HepG2 (cell line): Measurements from ENCODE around the gene NOBOX. TPM values are rescaled to one million over a fixed set of nuclear protein-coding genes. Genes with fewer than 3 reads are reported as not detected.

ENCODE experiments used
- ATAC-seq: fragments of 200-7000 bp; cut with Tn5 transposase; 3 replicates; pipeline ENCODE4 v1.9.1; 2020; ENCODE audit warnings: mild to moderate bottlenecking, moderate library complexity
- BruUV-seq: library from RNA; stranded (reverse); fragments of 400-500 nt; replicated peaks from 2 replicates; lab custom pipeline; 2021; lab: Mats Ljungman, UMichigan
- CTCF ChIA-PET: fragments of 300-600 bp; formaldehyde crosslinking; extraction: SDS; loops from one replicate; lab custom pipeline; 2021; ENCODE audit warnings: low total read pairs, inconsistent platforms, low intra/inter-chr PET ratio; lab: Yijun Ruan, JAX
- POLR2A ChIA-PET: fragments of 350-600 bp; sonication (Branson Sonifier 250); formaldehyde crosslinking; loops from one replicate; lab custom pipeline; 2020; ENCODE audit warnings: antibody characterized with exemption, inconsistent platforms; lab: Yijun Ruan, JAX
- DNase-seq: peaks from one replicate; pipeline ENCODE4 v3.0.0-alpha.2; 2015; ENCODE audit warnings: low spot score
- FAIRE-seq: peaks from 3 replicates; lab custom pipeline; 2011; peaks lifted over from hg19 to GRCh38; lab: Jason Lieb, UNC
- H2AFZ ChIP-seq: one replicate; pipeline ENCODE4 v1.6.1; 2011; ENCODE audit warnings: low read length, inconsistent platforms
- H3K27ac ChIP-seq: fragments of 300-600 bp; 3 replicates; pipeline ENCODE4 v1.8.0; 2011; ENCODE audit warnings: mixed run types, mild to moderate bottlenecking, mixed read lengths, low read length, inconsistent platforms; ENCODE audit not compliant: insufficient read depth; ENCODE audit errors: extremely low read length
- H3K27me3 ChIP-seq, 2 experiments: fragments of 200-600 bp in 1 of 2; 2 replicates in 1 of 2; 3 replicates in 1 of 2; pipeline versions ENCODE4 v1.6.0 to v1.8.0; 2011; ENCODE audit warnings: low read length in 2 of 2, mild to moderate bottlenecking in 2 of 2, moderate library complexity in 2 of 2, inconsistent platforms in 1 of 2; ENCODE audit not compliant: insufficient read depth in 2 of 2, control insufficient read depth in 1 of 2
- H3K36me3 ChIP-seq, 2 experiments: fragments of 200-600 bp in 1 of 2; replicated peaks in 1 of 2; 2 replicates in 1 of 2; 3 replicates in 1 of 2; pipeline versions ENCODE4 v1.5.1 to v1.8.0; 2011; ENCODE audit warnings: low read length in 2 of 2, inconsistent platforms in 1 of 2; ENCODE audit not compliant: insufficient read depth in 2 of 2, control insufficient read depth in 1 of 2
- H3K4me1 ChIP-seq: 2 replicates; pipeline ENCODE4 v1.5.1; 2012; ENCODE audit warnings: low read length, inconsistent platforms; ENCODE audit not compliant: insufficient read depth
- H3K4me2 ChIP-seq: 2 replicates; pipeline ENCODE4 v1.6.0; 2011; ENCODE audit warnings: low read depth, low read length, inconsistent platforms
- H3K4me3 ChIP-seq, 3 experiments: fragments of 200-600 bp in 1 of 3; sonication (generic), shearing (Covaris generic) in 1 of 3; replicated peaks in 1 of 3; 2 replicates each; pipeline ENCODE4 v1.5.1; 2011 to 2016; ENCODE audit warnings: low read length in 3 of 3, inconsistent platforms in 2 of 3, low read depth in 2 of 3, mild to moderate bottlenecking in 2 of 3, control low read depth in 1 of 3, mixed read lengths in 1 of 3; ENCODE audit not compliant: insufficient read depth in 1 of 3
- H3K79me2 ChIP-seq: one replicate; pipeline ENCODE4 v1.6.1; 2011; ENCODE audit warnings: low read length, inconsistent platforms; ENCODE audit not compliant: insufficient read depth
- H3K9ac ChIP-seq: 2 replicates; pipeline ENCODE4 v1.6.0; 2011; ENCODE audit warnings: mild to moderate bottlenecking, low read depth, low read length, inconsistent platforms; ENCODE audit not compliant: insufficient read depth
- H3K9me3 ChIP-seq: 2 replicates; pipeline ENCODE4 v1.5.1; 2012; ENCODE audit warnings: mild to moderate bottlenecking, low read length
- H4K20me1 ChIP-seq: 2 replicates; pipeline ENCODE4 v1.6.0; 2011; ENCODE audit warnings: inconsistent platforms, mild to moderate bottlenecking, low read length, moderate library complexity; ENCODE audit not compliant: insufficient read depth
- AHDC1 ChIP-seq: sonication (generic); formaldehyde crosslinking; IDR thresholded peaks from 2 replicates; pipeline ENCODE4 v1.5.1; 2020; ENCODE audit warnings: mild to moderate bottlenecking, missing genetic modification reagents, borderline replicate concordance
- PBX3 ChIP-seq: sonication (generic); formaldehyde crosslinking; IDR thresholded peaks from 2 replicates; pipeline ENCODE4 v1.8.1; 2023; ENCODE audit warnings: missing genetic modification reagents, inconsistent platforms, borderline replicate concordance
- PCBP2 ChIP-seq: fragments of 200-400 bp; formaldehyde crosslinking; optimal IDR thresholded peaks from 2 replicates; pipeline ENCODE3; 2018; ENCODE audit warnings: low read length, low read depth; ENCODE audit not compliant: poor library complexity, severe bottlenecking
- SCMH1 ChIP-seq: sonication (generic); formaldehyde crosslinking; IDR thresholded peaks from 2 replicates; pipeline ENCODE4 v1.9.0; 2021; ENCODE audit warnings: missing genetic modification reagents, mild to moderate bottlenecking, borderline replicate concordance
- SMAD1 ChIP-seq: sonication (generic); formaldehyde crosslinking; IDR thresholded peaks from 2 replicates; pipeline ENCODE4 v1.4.0; 2020; ENCODE audit warnings: missing genetic modification reagents, low read depth, mild to moderate bottlenecking, borderline replicate concordance
- SNAPC4 ChIP-seq: sonication (generic); formaldehyde crosslinking; IDR thresholded peaks from 2 replicates; pipeline ENCODE4 v1.4.0; 2020; ENCODE audit warnings: mild to moderate bottlenecking, missing genetic modification reagents
- WIZ ChIP-seq: sonication (generic); formaldehyde crosslinking; IDR thresholded peaks from 2 replicates; pipeline ENCODE4 v1.5.1; 2020; ENCODE audit warnings: mild to moderate bottlenecking, missing genetic modification reagents
- ZNF512 ChIP-seq: sonication (generic); formaldehyde crosslinking; IDR thresholded peaks from 2 replicates; pipeline ENCODE4 v1.4.0; 2020; ENCODE audit warnings: mild to moderate bottlenecking, missing genetic modification reagents
- ZNF557 ChIP-seq: sonication (generic); formaldehyde crosslinking; IDR thresholded peaks from 2 replicates; pipeline ENCODE4 v1.4.0; 2020; ENCODE audit warnings: missing genetic modification reagents
- ZNF7 ChIP-seq: IDR thresholded peaks from 2 replicates; pipeline ENCODE4 v1.6.1; 2016; ENCODE audit warnings: missing biosample characterization, missing genetic modification reagents
- WGBS: methylation state at CpG from one replicate; pipeline ENCODE4 v1.1.6; 2017; ENCODE audit warnings: low lambda C conversion rate; 5-methylcytosine and 5-hydroxymethylcytosine counted together
- in situ Hi-C: cut with HindIII; loops from 2 replicates; pipeline ENCODE4 v1.10.0; 2017; ENCODE audit warnings: low pct_unique_long_range_greater_than_20kb; ENCODE audit not compliant: extremely low pct_ligation_motif_present
- intact Hi-C: fragments of 100-400 bp; cut with micrococcal nuclease; formaldehyde crosslinking; loops from one replicate; pipeline ENCODE4 v1.10.0; 2022; ENCODE audit not compliant: unreplicated experiment
- polyA plus RNA-seq, 8 experiments: library from polyadenylated mRNA; depleted of rRNA in 3 of 8; stranded (reverse) in 7 of 8; unstranded in 1 of 8; fragments of >200 nt; fragmentation: Illumina TruSeq in 4 of 8; extraction: Trizol in 4 of 8; gene quantifications; 2 replicates each; pipeline versions ENCODE4 v1.2.1 to v1.2.3, GENCODE V29; 2011 to 2016; ENCODE audit warnings: low read depth in 4 of 8, missing spikeins in 1 of 8, mixed read lengths in 1 of 8; ENCODE audit not compliant: insufficient read depth in 1 of 8
- total RNA-seq, 5 experiments: library from RNA; depleted of rRNA; stranded (reverse); fragments of >200 nt; fragmentation: Illumina TruSeq; extraction: Trizol; gene quantifications; 2 replicates each; pipeline ENCODE4 v1.2.3, GENCODE V29; 2016; ENCODE audit warnings: low read depth in 1 of 5

The NOBOX gene
- total and polyA plus RNA-seq, 2 of the 13 experiments (the other 11 are each of a cell fraction or from before 2014, with no cell fraction given), result not detected

GRCh38 chr7:144391014-144391413, 12.5 kb downstream of the NOBOX start:
- POLR2A ChIA-PET, result no interaction called here
- BruUV-seq, result no TSS peak
- no peaks in the 10 kb centered on the region for H3K4me1 ChIP-seq
- DNase-seq (no peak), FAIRE-seq (no peak), ATAC-seq (no peak; the same call in 2 of the 3 replicates)
- no peaks in the 10 kb centered on the region for H4K20me1 ChIP-seq
- H3K36me3 ChIP-seq, result no peaks in the 10 kb centered on the region
- WGBS, result 56% methylated on average over 4 of the region's 4 CpGs
- H3K4me2 ChIP-seq, result no peak overlapping the region
- intact Hi-C loops (no loop called here), in situ Hi-C loops (loop anchor here (10.0 to 25.0 kb wide), 2 partner anchors 216 to 504 kb away; no protein-coding TSS in a partner anchor)
- H3K4me3 ChIP-seq, result no peak overlapping the region
- H3K9me3 ChIP-seq, result no peaks in the 10 kb centered on the region
- CTCF ChIA-PET, result interaction anchor here (2.2 kb wide), 1 partner anchor 213 kb away, joined by 15 read pairs; no protein-coding TSS in a partner anchor
- no peaks in the 10 kb centered on the region for H3K79me2 ChIP-seq
- H3K9ac ChIP-seq, result no peak overlapping the region
- H2AFZ ChIP-seq, result no peak overlapping the region
- H3K27ac ChIP-seq, result no peak overlapping the region
- H3K27me3 ChIP-seq, result peaks cover 0 to 2% of the 10 kb centered on the region in 2 experiments; a peak in 2 of 5 replicates
- TF ChIP-seq AHDC1 (no peak), ZNF512 (CRISPR knock-in tag) (no peak), ZNF7 (no peak), PCBP2 (no peak), SNAPC4 (CRISPR knock-in tag) (no peak), SCMH1 (no peak), PBX3 (CRISPR knock-in tag) (no peak), ZNF557 (CRISPR knock-in tag) (no peak), SMAD1 (CRISPR knock-in tag) (no peak), WIZ (CRISPR knock-in tag) (no peak)
